ENCODE results near the gene ISLR2.

The ISLR2 gene

GRCh38 chr15:74128785-74129585, 1.4 kb upstream of the ISLR2 start:
- DNase-seq: no peak

DNA sequence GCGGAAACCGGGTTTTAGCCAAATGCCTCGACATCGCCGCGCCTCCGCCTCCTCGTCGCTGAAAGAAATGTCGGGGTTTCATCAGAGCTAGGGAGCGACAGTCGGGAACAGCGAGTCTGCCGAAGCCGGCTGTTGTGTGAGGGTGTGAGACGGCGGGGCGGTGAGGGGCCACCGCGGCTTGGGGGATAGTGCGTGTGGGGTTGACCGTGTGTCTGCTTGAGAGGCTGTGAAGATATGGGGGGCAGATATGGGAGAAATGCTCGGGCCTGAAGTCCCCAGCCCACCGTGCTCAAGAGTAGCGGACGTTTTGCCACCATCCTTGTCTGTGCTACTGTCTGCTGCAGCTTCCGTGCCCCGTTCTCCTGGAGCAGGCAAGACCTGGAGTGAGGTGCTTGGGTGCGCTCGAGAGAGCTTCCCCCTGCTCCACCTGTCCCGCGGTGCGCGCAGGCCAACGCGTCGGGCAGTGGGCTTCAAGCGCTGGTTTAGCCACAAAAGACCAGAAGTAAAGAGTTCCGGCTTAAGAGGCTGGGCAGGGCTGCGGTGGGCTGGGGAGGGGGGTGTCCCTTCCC, 716 bp upstream of the ISLR2 start:
- DNase-seq: no peak

GRCh38 chr15:74130849-74131627, 652 bp downstream of the ISLR2 start:
- no peak for DNase-seq

DNA sequence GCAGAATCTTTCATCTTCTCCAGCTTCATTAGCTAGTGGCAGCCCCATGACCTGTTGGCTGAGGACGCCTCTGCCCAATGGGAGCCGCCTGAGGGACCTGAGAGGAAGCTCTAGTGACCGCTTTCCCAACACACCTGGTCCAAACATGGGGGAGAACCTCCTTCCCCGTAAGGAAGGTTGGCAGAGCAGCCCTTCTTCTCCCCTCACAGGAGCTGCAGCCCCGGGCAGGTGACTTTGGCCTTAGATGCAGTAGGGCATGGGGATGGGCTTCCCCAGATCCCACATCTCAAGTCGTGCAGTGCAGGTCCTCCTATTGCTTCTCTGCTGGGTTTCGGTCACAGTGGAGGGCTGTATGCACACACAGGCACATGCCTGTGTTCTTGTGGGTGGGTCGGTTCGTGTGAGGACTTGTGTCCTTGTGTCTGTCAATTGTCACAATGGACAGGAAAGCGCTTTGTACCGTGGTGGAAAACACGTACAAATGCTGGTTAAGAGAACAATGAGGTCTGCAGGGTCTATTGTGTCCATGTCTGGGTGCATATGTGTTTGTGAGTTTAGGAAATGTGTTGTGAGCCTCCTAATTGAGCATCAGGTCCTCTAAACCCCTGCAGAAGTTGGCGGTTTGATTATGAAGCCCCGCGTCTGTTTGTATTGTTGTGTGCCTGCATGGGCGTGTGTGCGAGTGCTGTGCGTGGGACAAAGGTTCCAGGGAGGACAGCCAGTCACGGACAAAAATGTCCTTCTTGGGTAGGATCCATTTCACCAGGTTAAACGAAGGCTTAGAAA, 1.4 kb downstream of the ISLR2 start:
- DNase-seq: no peak

GRCh38 chr15:74132681-74133651, 2.6 kb downstream of the ISLR2 start:
- DNase-seq: no peak

- no peak for DNase-seq
Observed at GRCh38 chr15:74133694-74134386, 3.5 kb downstream of the ISLR2 start.

- DNase-seq: no peak
Observed at GRCh38 chr15:74134387-74135027, 4.1 kb downstream of the ISLR2 start.

DNA sequence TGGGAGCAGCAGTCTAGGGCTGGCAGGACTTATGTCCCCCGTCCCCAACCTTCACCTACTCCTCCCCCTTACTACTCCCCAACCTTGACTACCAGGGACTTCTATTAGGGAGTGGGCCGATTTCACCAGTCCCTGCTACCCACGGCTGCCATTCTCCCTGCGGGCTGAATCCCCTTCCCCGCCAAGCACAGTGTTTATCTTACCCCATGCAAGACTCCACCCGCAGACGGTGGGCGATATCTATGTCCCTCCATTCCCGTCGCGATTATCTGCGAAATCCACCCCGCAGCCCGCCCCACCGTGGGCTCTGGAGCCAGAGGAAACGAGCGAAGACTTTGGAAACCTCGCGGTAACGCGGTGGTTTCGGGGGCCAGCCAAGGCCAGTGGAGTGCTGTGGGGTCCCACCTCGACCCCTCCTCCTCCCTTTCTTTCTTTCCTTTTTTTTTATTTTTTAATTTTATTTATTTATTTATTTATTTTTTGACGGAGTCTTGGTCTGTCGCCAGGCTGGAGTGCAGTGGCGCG, 4.7 kb downstream of the ISLR2 start:
- DNase-seq: no peak

DNA sequence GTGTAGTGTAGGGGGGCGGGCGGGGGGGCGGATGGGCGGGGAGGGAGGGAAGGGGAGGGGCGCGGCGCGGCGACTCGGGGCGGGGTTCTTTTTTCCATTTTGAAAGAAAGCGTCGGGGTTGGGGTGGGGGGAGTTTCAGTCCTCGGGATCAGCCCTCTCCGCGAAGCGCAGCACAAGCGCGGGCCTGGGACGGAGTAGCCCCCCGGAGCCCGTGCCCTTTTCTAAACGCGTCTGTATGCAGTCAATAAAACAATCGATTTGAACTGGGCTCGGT, 6.1 kb downstream of the ISLR2 start:
- DNase-seq: no peak

GRCh38 chr15:74136814-74137536, 6.6 kb downstream of the ISLR2 start:
- DNase-seq: no peak

- DNase-seq: no peak
Observed at GRCh38 chr15:74137537-74137894, 7.1 kb downstream of the ISLR2 start.

- DNase-seq: no peak
Observed at GRCh38 chr15:74138642-74139041, 8.3 kb downstream of the ISLR2 start.

DNA sequence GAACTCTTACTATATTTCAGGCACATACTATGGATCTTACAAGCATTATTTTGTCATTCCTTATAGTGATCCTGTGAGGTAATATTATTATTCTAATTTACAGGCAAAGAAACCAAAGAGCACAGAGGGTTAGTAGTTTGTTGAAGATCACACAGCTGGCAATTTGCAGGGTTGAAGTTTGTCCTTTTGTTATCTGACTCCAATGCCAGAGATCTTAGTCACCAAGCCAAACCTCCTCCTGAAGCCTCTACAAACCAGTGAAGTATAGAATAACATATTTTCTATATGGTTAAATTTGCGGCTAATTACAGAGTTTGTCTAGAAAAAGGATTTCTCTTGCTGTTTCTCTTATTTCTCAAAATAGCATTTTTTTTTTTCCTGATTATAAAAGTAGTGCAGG, 11.2 kb downstream of the ISLR2 start:
- no peak for DNase-seq

GRCh38 chr15:74144153-74144775, 13.9 kb downstream of the ISLR2 start:
- no peak for DNase-seq

- no peak for DNase-seq
Observed at GRCh38 chr15:74146277-74146800, 16.0 kb downstream of the ISLR2 start.

GRCh38 chr15:74147051-74147450, 16.7 kb downstream of the ISLR2 start:
- no peak for DNase-seq

DNA sequence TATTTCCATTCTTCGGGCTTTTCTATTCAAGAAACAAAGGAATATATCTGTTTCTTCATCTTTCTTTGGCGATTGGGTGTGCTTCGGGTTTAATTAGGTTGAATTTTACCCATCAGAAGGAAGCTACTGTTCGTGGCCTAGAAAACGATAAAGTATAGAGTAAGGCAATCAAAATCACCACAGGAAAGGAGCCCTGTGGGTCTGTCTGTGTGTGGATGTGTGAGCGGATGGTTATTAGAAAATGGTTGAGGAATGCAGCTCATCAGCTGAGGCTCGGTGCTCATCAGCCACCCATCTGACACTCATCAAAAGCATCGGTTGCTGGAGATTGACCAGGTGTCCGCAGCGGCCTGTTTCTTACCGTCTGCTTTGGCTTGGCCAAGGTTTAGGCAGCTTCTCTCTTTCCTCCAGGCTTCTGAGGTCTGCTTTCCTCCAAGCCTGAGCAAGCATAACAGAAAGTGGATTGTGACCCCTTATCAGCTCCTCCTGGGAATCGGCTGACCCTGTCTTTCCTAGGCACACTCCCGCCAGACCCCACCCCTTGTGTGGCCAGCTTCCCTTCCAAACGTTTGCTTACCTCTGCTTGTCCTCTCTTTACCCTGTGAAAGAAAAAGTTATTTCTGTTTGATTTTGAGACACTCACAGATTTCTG, 25.5 kb downstream of the ISLR2 start:
- DNase-seq: no peak

DNA sequence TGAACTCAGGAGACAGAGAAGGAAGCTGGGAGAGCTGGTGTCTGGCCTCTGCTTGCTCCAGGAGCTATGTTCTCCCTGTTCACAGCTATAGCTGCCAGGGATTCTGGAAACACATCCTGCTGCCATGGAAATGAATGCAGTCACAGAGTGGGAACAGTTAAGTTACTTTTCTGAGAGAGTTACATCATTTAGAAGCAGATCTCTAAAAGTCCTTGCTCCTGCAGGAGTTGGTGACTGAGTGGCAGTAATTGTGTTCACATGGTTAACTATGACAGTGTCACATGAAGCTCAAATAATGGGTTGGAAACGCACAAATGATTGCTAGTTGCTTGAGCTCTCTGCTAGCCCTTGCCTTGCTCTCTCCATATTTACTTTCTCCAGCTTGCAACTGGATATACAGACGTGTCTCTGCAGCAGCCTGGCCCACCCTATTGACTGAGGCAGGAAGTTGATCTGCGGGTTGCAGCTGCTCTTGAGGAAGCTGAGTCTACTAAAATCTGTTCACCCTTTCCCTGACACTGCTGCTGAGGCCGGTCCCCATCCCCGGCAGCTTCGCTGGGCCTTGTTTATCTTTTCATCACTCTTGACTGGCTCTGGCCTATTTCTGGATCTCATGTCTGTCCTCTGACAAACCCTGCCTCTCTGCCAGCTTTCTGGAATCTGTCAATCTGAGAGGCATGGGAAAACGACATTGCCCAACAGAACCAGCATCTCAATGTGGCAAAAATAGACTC, 26.5 kb downstream of the ISLR2 start:
- no peak for DNase-seq
